HepG2 (cell line): ENCODE data around the gene COL9A3. TPM values are rescaled to one million over a fixed set of nuclear protein-coding genes. Genes with fewer than 3 reads are reported as not detected.

Experiments
- CC2D1A ChIP-seq: sonication (generic); formaldehyde crosslinking; IDR thresholded peaks from 2 replicates; pipeline ENCODE4 v1.8.1; 2023; ENCODE audit warnings: mild to moderate bottlenecking, missing genetic modification reagents
- FIP1L1 ChIP-seq: fragments of 200-400 bp; formaldehyde crosslinking; IDR thresholded peaks from 2 replicates; pipeline ENCODE4 v1.6.1; 2018; ENCODE audit warnings: low read depth, mild to moderate bottlenecking, low read length, moderate library complexity, borderline replicate concordance; ENCODE audit not compliant: insufficient read depth
- KIAA2018 ChIP-seq: sonication (generic); formaldehyde crosslinking; IDR thresholded peaks from 2 replicates; pipeline ENCODE4 v1.5.0; 2020; ENCODE audit warnings: mild to moderate bottlenecking, missing genetic modification reagents, borderline replicate concordance
- NCOA5 ChIP-seq: sonication (generic); formaldehyde crosslinking; IDR thresholded peaks from 2 replicates; pipeline ENCODE4 v1.4.0; 2020; ENCODE audit warnings: missing genetic modification reagents
- PRMT3 ChIP-seq: sonication (generic); formaldehyde crosslinking; IDR thresholded peaks from 2 replicates; pipeline ENCODE4 v1.8.1; 2022; ENCODE audit warnings: low read depth, mild to moderate bottlenecking, moderate library complexity, missing genetic modification reagents, borderline replicate concordance
- RFXAP ChIP-seq: sonication (generic); formaldehyde crosslinking; IDR thresholded peaks from 2 replicates; pipeline ENCODE4 v1.4.0; 2020; ENCODE audit warnings: missing genetic modification reagents, borderline replicate concordance
- STAG1 ChIP-seq: sonication (generic); formaldehyde crosslinking; IDR thresholded peaks from 2 replicates; pipeline ENCODE4 v1.4.0; 2020; ENCODE audit warnings: missing genetic modification reagents
- THAP8 ChIP-seq: sonication (generic); formaldehyde crosslinking; IDR thresholded peaks from 2 replicates; pipeline ENCODE4 v1.5.1; 2020; ENCODE audit warnings: missing genetic modification reagents, mild to moderate bottlenecking, borderline replicate concordance
- ZBTB39 ChIP-seq: sonication (generic); formaldehyde crosslinking; IDR thresholded peaks from 2 replicates; pipeline ENCODE4 v1.5.0; 2020; ENCODE audit warnings: missing genetic modification reagents
- ZNF33B ChIP-seq: sonication (generic); formaldehyde crosslinking; IDR thresholded peaks from 2 replicates; pipeline ENCODE4 v1.5.1; 2020; ENCODE audit warnings: mild to moderate bottlenecking, missing genetic modification reagents
- polyA plus RNA-seq, 8 experiments: library from polyadenylated mRNA; depleted of rRNA in 3 of 8; stranded (reverse) in 7 of 8; unstranded in 1 of 8; fragments of >200 nt; fragmentation: Illumina TruSeq in 4 of 8; extraction: Trizol in 4 of 8; gene quantifications; 2 replicates each; pipeline versions ENCODE4 v1.2.1 to v1.2.3, GENCODE V29; 2011 to 2016; ENCODE audit warnings: low read depth in 4 of 8, missing spikeins in 1 of 8, mixed read lengths in 1 of 8; ENCODE audit not compliant: insufficient read depth in 1 of 8
- total RNA-seq, 5 experiments: library from RNA; depleted of rRNA; stranded (reverse); fragments of >200 nt; fragmentation: Illumina TruSeq; extraction: Trizol; gene quantifications; 2 replicates each; pipeline ENCODE4 v1.2.3, GENCODE V29; 2016; ENCODE audit warnings: low read depth in 1 of 5
- TF ChIP-seq, protein P1 (sequence below): sonication (generic); formaldehyde crosslinking; IDR thresholded peaks from 2 replicates; pipeline ENCODE4 v1.4.0; 2020; ENCODE audit warnings: missing genetic modification reagents
- TF ChIP-seq, protein P2 (sequence below): fragments of 450-650 bp; IDR thresholded peaks from 2 replicates; pipeline ENCODE4 v1.6.1; 2016

The COL9A3 gene
- total and polyA plus RNA-seq, 2 of the 13 experiments (the other 11 are each of a cell fraction or from before 2014, with no cell fraction given): 155 to 204 TPM

DNA sequence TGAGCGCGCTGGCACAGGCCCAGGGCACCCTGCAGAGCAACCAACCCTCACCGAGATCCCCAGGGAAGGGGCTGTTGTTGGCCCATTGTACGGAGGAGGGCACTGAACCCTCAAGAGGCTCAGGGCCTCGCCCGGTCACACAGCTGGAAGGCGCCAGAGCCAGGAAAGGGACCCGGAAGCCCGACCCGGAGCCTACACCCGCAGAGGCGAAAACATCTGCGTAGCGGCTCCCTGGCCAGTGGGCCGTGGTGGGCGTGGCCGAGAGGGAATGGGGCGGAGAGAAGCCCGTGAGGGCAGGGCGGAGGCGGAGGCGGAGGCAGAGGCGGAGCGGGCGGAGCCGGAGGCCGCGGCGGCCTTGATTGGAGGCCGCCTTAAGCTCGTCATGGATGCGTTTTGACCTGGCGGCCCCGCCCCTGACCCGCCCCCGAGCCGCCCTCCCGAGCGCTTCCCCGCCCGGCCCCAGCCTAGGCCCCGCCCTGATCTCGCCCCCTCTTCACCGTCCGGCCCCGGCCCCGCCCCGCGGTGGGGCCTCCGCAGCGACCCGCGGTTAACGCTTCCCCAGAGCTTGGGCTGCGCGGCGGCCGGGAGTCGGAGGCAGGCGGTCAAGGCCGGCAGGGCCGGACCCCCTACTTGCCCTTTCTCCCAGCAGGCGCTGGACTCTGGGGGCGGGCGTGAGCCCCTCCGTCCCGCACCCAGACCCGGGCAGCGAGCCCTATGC is 22.7 kb upstream of the COL9A3 start (continued):
- no peak for TF ChIP-seq NCOA5 (CRISPR knock-in tag)
- TF ChIP-seq FIP1L1: no peak
- peak; percentile 90 for TF ChIP-seq ZBTB39 (CRISPR knock-in tag)
- no peak for TF ChIP-seq THAP8 (CRISPR knock-in tag)
- no peak; the same call in 1 of the 2 replicates for TF ChIP-seq ZNF33B (CRISPR knock-in tag)
- TF ChIP-seq, protein P1, sequence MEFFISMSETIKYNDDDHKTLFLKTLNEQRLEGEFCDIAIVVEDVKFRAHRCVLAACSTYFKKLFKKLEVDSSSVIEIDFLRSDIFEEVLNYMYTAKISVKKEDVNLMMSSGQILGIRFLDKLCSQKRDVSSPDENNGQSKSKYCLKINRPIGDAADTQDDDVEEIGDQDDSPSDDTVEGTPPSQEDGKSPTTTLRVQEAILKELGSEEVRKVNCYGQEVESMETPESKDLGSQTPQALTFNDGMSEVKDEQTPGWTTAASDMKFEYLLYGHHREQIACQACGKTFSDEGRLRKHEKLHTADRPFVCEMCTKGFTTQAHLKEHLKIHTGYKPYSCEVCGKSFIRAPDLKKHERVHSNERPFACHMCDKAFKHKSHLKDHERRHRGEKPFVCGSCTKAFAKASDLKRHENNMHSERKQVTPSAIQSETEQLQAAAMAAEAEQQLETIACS (CRISPR knock-in tag): peak; percentile 49; the same call in 1 of the 2 replicates
- TF ChIP-seq STAG1: no peak; the same call in 1 of the 2 replicates
- TF ChIP-seq, protein P2, sequence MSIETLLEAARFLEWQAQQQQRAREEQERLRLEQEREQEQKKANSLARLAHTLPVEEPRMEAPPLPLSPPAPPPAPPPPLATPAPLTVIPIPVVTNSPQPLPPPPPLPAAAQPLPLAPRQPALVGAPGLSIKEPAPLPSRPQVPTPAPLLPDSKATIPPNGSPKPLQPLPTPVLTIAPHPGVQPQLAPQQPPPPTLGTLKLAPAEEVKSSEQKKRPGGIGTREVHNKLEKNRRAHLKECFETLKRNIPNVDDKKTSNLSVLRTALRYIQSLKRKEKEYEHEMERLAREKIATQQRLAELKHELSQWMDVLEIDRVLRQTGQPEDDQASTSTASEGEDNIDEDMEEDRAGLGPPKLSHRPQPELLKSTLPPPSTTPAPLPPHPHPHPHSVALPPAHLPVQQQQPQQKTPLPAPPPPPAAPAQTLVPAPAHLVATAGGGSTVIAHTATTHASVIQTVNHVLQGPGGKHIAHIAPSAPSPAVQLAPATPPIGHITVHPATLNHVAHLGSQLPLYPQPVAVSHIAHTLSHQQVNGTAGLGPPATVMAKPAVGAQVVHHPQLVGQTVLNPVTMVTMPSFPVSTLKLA: no peak
- TF ChIP-seq PRMT3 (CRISPR knock-in tag): no peak
- TF ChIP-seq CC2D1A (CRISPR knock-in tag): no peak
- TF ChIP-seq RFXAP: no peak; the same call in 1 of the 2 replicates
- TF ChIP-seq KIAA2018: no peak
